Esophagus muscularis mucosa (tissue), 4 donors: ENCODE results near the gene RGP1. TPM values are rescaled to one million over a fixed set of nuclear protein-coding genes. Genes with fewer than 3 reads are reported as not detected.

Experiments used
- DNase-seq: peaks from one replicate; pipeline ENCODE4 v3.0.0-alpha.2; 2017; ENCODE audit errors: extremely low spot score
- H3K27ac ChIP-seq, 4 donors: fragments of 200-600 bp; sonication (generic); replicated peaks in 1 of 4; 1 replicate in 3 of 4; 2 replicates in 1 of 4; pipeline ENCODE4 v1.5.1; 2016 to 2019; ENCODE audit warnings: mild to moderate bottlenecking in 1 of 4
- H3K27me3 ChIP-seq, 4 donors: fragments of 200-600 bp; sonication (generic); one replicate each; pipeline versions ENCODE4 v1.5.1 to v1.6.0; 2016 to 2019
- H3K36me3 ChIP-seq, 4 donors: fragments of 200-600 bp; sonication (generic); one replicate each; pipeline ENCODE4 v1.5.1; 2016 to 2019
- H3K4me1 ChIP-seq, 4 donors: fragments of 200-600 bp; sonication (generic); one replicate each; pipeline ENCODE4 v1.5.1; 2016 to 2019
- H3K4me3 ChIP-seq, 4 donors: fragments of 200-600 bp; sonication (generic); 1 replicate in 2 of 4; 2 replicates in 2 of 4; pipeline ENCODE4 v1.5.1; 2016 to 2019; ENCODE audit warnings: mild to moderate bottlenecking in 4 of 4, moderate library complexity in 1 of 4
- H3K9me3 ChIP-seq, 4 donors: fragments of 200-600 bp; sonication (generic); 1 replicate in 3 of 4; 2 replicates in 1 of 4; pipeline ENCODE4 v1.5.1; 2016 to 2019
- CTCF ChIP-seq, 3 experiments: fragments of 200-600 bp in 2 of 3; fragments of 450-650 bp in 1 of 3; sonication (generic) in 2 of 3; IDR thresholded peaks; one replicate each; pipeline ENCODE4 v1.5.1; 2017 to 2019; ENCODE audit warnings: antibody characterized with exemption in 3 of 3, mild to moderate bottlenecking in 2 of 3, moderate library complexity in 1 of 3
- EP300 ChIP-seq: sonication (generic); formaldehyde crosslinking; IDR thresholded peaks from one replicate; pipeline ENCODE4 v1.6.1; 2017; ENCODE audit warnings: antibody characterized with exemption
- POLR2A ChIP-seq: fragments of 450-650 bp; IDR thresholded peaks from one replicate; pipeline ENCODE4 v1.6.1; 2017; ENCODE audit warnings: antibody characterized with exemption, moderate library complexity, mild to moderate bottlenecking, low read depth
- POLR2AphosphoS5 ChIP-seq, 2 donors: sonication (generic); formaldehyde crosslinking; IDR thresholded peaks; one replicate each; pipeline ENCODE4 v1.6.1; 2017; ENCODE audit warnings: antibody characterized with exemption in 2 of 2
- WGBS: methylation state at CpG from one replicate; pipeline ENCODE4 v1.1.5; 2018; 5-methylcytosine and 5-hydroxymethylcytosine counted together
- intact Hi-C: fragments of 100-400 bp; cut with DNase I; formaldehyde crosslinking; loops from one replicate; pipeline ENCODE4 v1.15.1; 2023
- total RNA-seq, 4 donors: library from RNA; depleted of rRNA; stranded (reverse); fragments of >200 nt; gene quantifications; one replicate each; pipeline versions ENCODE4 v1.1.0 to v1.2.1, GENCODE V29; 2016

The RGP1 gene
- total RNA-seq = 10 to 100 TPM; 22.0 to 31.8 (median 26.8) TPM

GRCh38 chr9:35748858-35749514 is at the start of gene RGP1, which contains the start of gene GBA2:
TSS of gene RGP1 (plus strand) at chr9:35749287. CDS start at chr9:35749756, 469 bp downstream.
TSS of gene GBA2 (minus strand) at chr9:35749228. CDS start at chr9:35748704, 524 bp downstream.
- 0% methylated on average over 32 of the region's 69 CpGs for WGBS
- peaks cover 47 to 66% (median 56%) of the 10 kb centered on the region in 4 donors for H3K4me1 ChIP-seq
- no peaks in the 10 kb centered on the region for H3K27me3 ChIP-seq
- peaks cover 44 to 50% (median 47%) of the 10 kb centered on the region in 4 donors for H3K36me3 ChIP-seq
- H3K27ac ChIP-seq = peak within 1 kb of the TSS; percentile 88 to 93 (median 91)
- TF ChIP-seq POLR2AphosphoS5 (IDR thresholded peaks at IDR 0.05) (peak; percentile 81 to 92), POLR2A (peak; percentile 34), EP300 (no peak), CTCF (IDR thresholded peaks at IDR 0.05) (no peak)
- no peak for DNase-seq
- intact Hi-C loops = no loop called here
- H3K4me3 ChIP-seq = peak within 1 kb of the TSS; percentile 64 to 90 (median 84)
- H3K9me3 ChIP-seq = no peaks in the 10 kb centered on the region

GRCh38 chr9:35700031-35700430 is 49.1 kb upstream of the RGP1 start:
- DNase-seq = no peak
- H3K4me3 ChIP-seq = no peak overlapping the region
- peaks cover 0 to 65% (median 41%) of the 10 kb centered on the region in 4 donors for H3K4me1 ChIP-seq
- TF ChIP-seq POLR2AphosphoS5 (IDR thresholded peaks at IDR 0.05) = no peak
- TF ChIP-seq EP300 = no peak
- no peak for TF ChIP-seq POLR2A
- no peak for TF ChIP-seq CTCF (IDR thresholded peaks at IDR 0.05)
- no peaks in the 10 kb centered on the region for H3K9me3 ChIP-seq
- whole genome bisulfite sequencing = 86% methylated on average over 11 of the region's 11 CpGs
- H3K27me3 ChIP-seq = no peaks in the 10 kb centered on the region
- intact Hi-C loops = no loop called here
- H3K27ac ChIP-seq = peak overlapping the region; percentile 95 to 98 (median 96)
- peaks cover 82 to 97% (median 93%) of the 10 kb centered on the region in 4 donors for H3K36me3 ChIP-seq

- DNase-seq = no peak
- Histone ChIP-seq H3K27ac (peak overlapping the region; percentile 95 to 98 (median 96)), H3K36me3 (peaks cover 91 to 100% (median 97%) of the 10 kb centered on the region in 4 donors)
Measured at GRCh38 chr9:35700942-35701341, 48.1 kb upstream of the RGP1 start.

GRCh38 chr9:35702696-35703095 is 46.4 kb upstream of the RGP1 start:
- intact Hi-C loops = no loop called here
- Histone ChIP-seq H3K27ac (peak overlapping the region; percentile 69 to 98 (median 96)), H3K36me3 (peaks cover 100% of the 10 kb centered on the region in 4 donors)

More at GRCh38 chr9:35700942-35701341, 48.1 kb upstream of the RGP1 start:
- H3K27me3 ChIP-seq = no peaks in the 10 kb centered on the region
- H3K4me1 ChIP-seq = peaks cover 0 to 56% (median 32%) of the 10 kb centered on the region in 4 donors
- intact Hi-C loops = no loop called here
- TF ChIP-seq EP300 (no peak), POLR2AphosphoS5 (IDR thresholded peaks at IDR 0.05) (no peak)
- H3K9me3 ChIP-seq = no peaks in the 10 kb centered on the region
- H3K4me3 ChIP-seq = no peak overlapping the region

More at GRCh38 chr9:35702696-35703095, 46.4 kb upstream of the RGP1 start:
- no peaks in the 10 kb centered on the region for H3K9me3 ChIP-seq
- DNase-seq = no peak
- peaks cover 0 to 39% (median 14%) of the 10 kb centered on the region in 4 donors for H3K4me1 ChIP-seq
- TF ChIP-seq POLR2AphosphoS5 (IDR thresholded peaks at IDR 0.05) = no peak
- TF ChIP-seq CTCF (IDR thresholded peaks at IDR 0.05) = no peak
- no peak for TF ChIP-seq EP300
- no peak for TF ChIP-seq POLR2A
- no peak overlapping the region for H3K4me3 ChIP-seq
- no peaks in the 10 kb centered on the region for H3K27me3 ChIP-seq
- WGBS = 96% methylated on average over 7 of the region's 7 CpGs
